Cardiac muscle cell (in vitro differentiated cells and primary cell): Measurements from ENCODE around the gene TPSD1. TPM values are rescaled to one million over a fixed set of nuclear protein-coding genes. Genes with fewer than 3 reads are reported as not detected.
"Not testable (repeated sequence)": the region's sequence is repeated elsewhere in the genome, so short reads cannot be mapped to it uniquely, and the experiment has no call there.

Source experiments
- DNase-seq, 2 donors: peaks; one replicate each; pipeline versions ENCODE4 v3.0.0 to v3.0.0-alpha.2; 2010 to 2017; ENCODE audit warnings: low read depth in 1 of 2, low spot score in 1 of 2
- H3K27ac ChIP-seq: fragments of 200-600 bp; sonication (generic); 2 replicates; pipeline ENCODE4 v1.5.1; 2016
- H3K27me3 ChIP-seq: fragments of 200-600 bp; sonication (generic); 2 replicates; pipeline ENCODE4 v1.6.0; 2016; ENCODE audit warnings: control low read depth
- H3K36me3 ChIP-seq: fragments of 200-600 bp; sonication (generic); 2 replicates; pipeline ENCODE4 v1.5.1; 2016; ENCODE audit warnings: control low read depth
- H3K4me1 ChIP-seq: fragments of 200-600 bp; sonication (generic); 2 replicates; pipeline ENCODE4 v1.8.1; 2017; ENCODE audit warnings: low read depth, mild to moderate bottlenecking, mixed run types
- H3K4me3 ChIP-seq: fragments of 200-600 bp; sonication (generic); 2 replicates; pipeline ENCODE4 v1.5.1; 2016; ENCODE audit warnings: mild to moderate bottlenecking
- H3K9me3 ChIP-seq: fragments of 200-600 bp; sonication (generic); 2 replicates; pipeline ENCODE4 v1.5.1; 2017; ENCODE audit warnings: low read depth, mild to moderate bottlenecking, control low read depth
- CTCF ChIP-seq: IDR thresholded peaks from 2 replicates; pipeline ENCODE4 v1.5.1; 2012; ENCODE audit warnings: low read depth, mild to moderate bottlenecking, low read length
- polyA plus RNA-seq: library from polyadenylated mRNA; unstranded; fragments of >200 nt; fragmentation: Nextera tagmentation; extraction: Ambion mirVana; gene quantifications from 2 replicates; pipeline ENCODE4 v1.2.1, GENCODE V29; 2016
- total RNA-seq: library from RNA; depleted of rRNA; stranded (reverse); fragments of >200 nt; gene quantifications from 2 replicates; pipeline ENCODE4 v1.2.3, GENCODE V29; 2016

TPSD1 gene
- total and polyA plus RNA-seq, 2 experiments from 2014 or later = not detected

GRCh38 chr16:1290860-1291575, 35.1 kb downstream of the TPSD1 start:
- no peaks in the 10 kb centered on the region for H3K9me3 ChIP-seq
- H3K4me3 ChIP-seq = no peak overlapping the region
- H3K4me1 ChIP-seq = peaks cover 6% of the 10 kb centered on the region
- DNase-seq = no peak
- no peak overlapping the region for H3K27ac ChIP-seq
- H3K36me3 ChIP-seq = no peaks in the 10 kb centered on the region
- peaks cover 19% of the 10 kb centered on the region for H3K27me3 ChIP-seq
- no peak for TF ChIP-seq CTCF

GRCh38 chr16:1291576-1291974, 35.7 kb downstream of the TPSD1 start:
- Histone ChIP-seq H3K4me3 (no peak overlapping the region), H3K27me3 (peaks cover 19% of the 10 kb centered on the region), H3K9me3 (no peaks in the 10 kb centered on the region), H3K36me3 (no peaks in the 10 kb centered on the region), H3K4me1 (peaks cover 6% of the 10 kb centered on the region), H3K27ac (no peak overlapping the region)
- TF ChIP-seq CTCF = no peak
- no peak for DNase-seq

GRCh38 chr16:1292208-1292607, 36.3 kb downstream of the TPSD1 start:
- H3K27me3 ChIP-seq = peaks cover 19% of the 10 kb centered on the region

GRCh38 chr16:1292808-1293207, 36.9 kb downstream of the TPSD1 start:
- Histone ChIP-seq H3K27me3 (peaks cover 19% of the 10 kb centered on the region), H3K4me1 (peaks cover 14% of the 10 kb centered on the region)
- H3K27ac ChIP-seq, DNase-seq, H3K36me3 ChIP-seq, H3K9me3 ChIP-seq, H3K4me3 ChIP-seq: not testable (repeated sequence)

More at GRCh38 chr16:1292208-1292607, 36.3 kb downstream of the TPSD1 start:
- H3K27ac ChIP-seq, H3K36me3 ChIP-seq, H3K4me3 ChIP-seq, H3K9me3 ChIP-seq, DNase-seq: not testable (repeated sequence)
- peaks cover 10% of the 10 kb centered on the region for H3K4me1 ChIP-seq

- peaks cover 19% of the 10 kb centered on the region for H3K27me3 ChIP-seq
These were observed 38.2 kb downstream of the TPSD1 start for GRCh38 chr16:1293921-1294656.

GRCh38 chr16:1295465-1295864, 39.6 kb downstream of the TPSD1 start:
- no peak overlapping the region for H3K27ac ChIP-seq
- H3K4me1 ChIP-seq = peaks cover 8% of the 10 kb centered on the region
- no peaks in the 10 kb centered on the region for H3K36me3 ChIP-seq
- TF ChIP-seq CTCF = no peak
- H3K9me3 ChIP-seq = no peaks in the 10 kb centered on the region
- H3K4me3 ChIP-seq = no peak overlapping the region
- DNase-seq = no peak
- peaks cover 9% of the 10 kb centered on the region for H3K27me3 ChIP-seq

More at GRCh38 chr16:1293921-1294656, 38.2 kb downstream of the TPSD1 start:
- TF ChIP-seq CTCF = no peak
- no peak for DNase-seq
- H3K4me1 ChIP-seq = peaks cover 14% of the 10 kb centered on the region
- H3K9me3 ChIP-seq = no peaks in the 10 kb centered on the region
- no peak overlapping the region for H3K4me3 ChIP-seq
- H3K36me3 ChIP-seq = no peaks in the 10 kb centered on the region
- H3K27ac ChIP-seq = no peak overlapping the region

GRCh38 chr16:1296688-1297017, 40.8 kb downstream of the TPSD1 start:
- H3K27ac ChIP-seq = peak overlapping the region; percentile 81
- not testable (repeated sequence) for H3K4me1 ChIP-seq, H3K27me3 ChIP-seq, H3K36me3 ChIP-seq, H3K9me3 ChIP-seq, DNase-seq, H3K4me3 ChIP-seq
